ENCODE data around the gene GOLGA8B.

Gene GOLGA8B

GRCh38 chr15:34603095-34603494 lies 19.6 kb upstream of the GOLGA8B start:
- H3K4me3 ChIP-seq (ENCODE audit: low read depth, low read length), result no peak overlapping the region
- peaks cover 18% of the 10 kb centered on the region for H3K4me1 ChIP-seq
- peaks cover 5% of the 10 kb centered on the region; the same call in 1 of the 2 replicates for H3K9me3 ChIP-seq
- no peaks in the 10 kb centered on the region for H3K27me3 ChIP-seq
- H3K36me3 ChIP-seq, result no peaks in the 10 kb centered on the region
- DNase-seq, result no peak
- no peak for TF ChIP-seq CTCF (IDR thresholded peaks at IDR 0.05; ENCODE audit: low read depth, low read length)

- Histone ChIP-seq H3K4me3 (ENCODE audit: low read depth, low read length) (no peak overlapping the region), H3K9me3 (peaks cover 5% of the 10 kb centered on the region; the same call in 1 of the 2 replicates), H3K4me1 (peaks cover 5% of the 10 kb centered on the region; the same call in 1 of the 2 replicates), H3K36me3 (no peaks in the 10 kb centered on the region), H3K27me3 (no peaks in the 10 kb centered on the region)
- no peak for DNase-seq
- TF ChIP-seq CTCF (IDR thresholded peaks at IDR 0.05; ENCODE audit: low read depth, low read length), result no peak
Observed at GRCh38 chr15:34600923-34601322, 17.5 kb upstream of the GOLGA8B start.

GRCh38 chr15:34598799-34599585 lies 15.5 kb upstream of the GOLGA8B start:
- no peaks in the 10 kb centered on the region for H3K9me3 ChIP-seq
- no peaks in the 10 kb centered on the region for H3K27me3 ChIP-seq
- no peaks in the 10 kb centered on the region for H3K4me1 ChIP-seq
- no peak for TF ChIP-seq CTCF (IDR thresholded peaks at IDR 0.05; ENCODE audit: low read depth, low read length)
- H3K36me3 ChIP-seq, result no peaks in the 10 kb centered on the region
- H3K4me3 ChIP-seq (ENCODE audit: low read depth, low read length), result no peak overlapping the region
- no peak for DNase-seq

- no peaks in the 10 kb centered on the region for H3K4me1 ChIP-seq
- no peak for TF ChIP-seq CTCF (IDR thresholded peaks at IDR 0.05; ENCODE audit: low read depth, low read length)
- H3K36me3 ChIP-seq, result no peaks in the 10 kb centered on the region
- no peak overlapping the region for H3K4me3 ChIP-seq (ENCODE audit: low read depth, low read length)
- DNase-seq, result no peak
- no peaks in the 10 kb centered on the region for H3K9me3 ChIP-seq
- no peaks in the 10 kb centered on the region for H3K27me3 ChIP-seq
Observed at GRCh38 chr15:34597316-34597715, 13.9 kb upstream of the GOLGA8B start.

- no peak for DNase-seq
- no peaks in the 10 kb centered on the region for H3K36me3 ChIP-seq
- no peak overlapping the region for H3K4me3 ChIP-seq (ENCODE audit: low read depth, low read length)
- no peaks in the 10 kb centered on the region for H3K9me3 ChIP-seq
- H3K4me1 ChIP-seq, result no peaks in the 10 kb centered on the region
- no peak for TF ChIP-seq CTCF (IDR thresholded peaks at IDR 0.05; ENCODE audit: low read depth, low read length)
- H3K27me3 ChIP-seq, result no peaks in the 10 kb centered on the region
Observed at GRCh38 chr15:34594361-34594760, 10.9 kb upstream of the GOLGA8B start.

GRCh38 chr15:34591306-34591705 lies 7.9 kb upstream of the GOLGA8B start:
- no peak for DNase-seq
- Histone ChIP-seq H3K4me3 (ENCODE audit: low read depth, low read length) (no peak overlapping the region), H3K9me3 (no peaks in the 10 kb centered on the region), H3K27me3 (no peaks in the 10 kb centered on the region), H3K4me1 (no peaks in the 10 kb centered on the region), H3K36me3 (no peaks in the 10 kb centered on the region)
- TF ChIP-seq CTCF (IDR thresholded peaks at IDR 0.05; ENCODE audit: low read depth, low read length), result no peak
